ENCODE measurements around the gene TRPM2.

The TRPM2 gene

DNA sequence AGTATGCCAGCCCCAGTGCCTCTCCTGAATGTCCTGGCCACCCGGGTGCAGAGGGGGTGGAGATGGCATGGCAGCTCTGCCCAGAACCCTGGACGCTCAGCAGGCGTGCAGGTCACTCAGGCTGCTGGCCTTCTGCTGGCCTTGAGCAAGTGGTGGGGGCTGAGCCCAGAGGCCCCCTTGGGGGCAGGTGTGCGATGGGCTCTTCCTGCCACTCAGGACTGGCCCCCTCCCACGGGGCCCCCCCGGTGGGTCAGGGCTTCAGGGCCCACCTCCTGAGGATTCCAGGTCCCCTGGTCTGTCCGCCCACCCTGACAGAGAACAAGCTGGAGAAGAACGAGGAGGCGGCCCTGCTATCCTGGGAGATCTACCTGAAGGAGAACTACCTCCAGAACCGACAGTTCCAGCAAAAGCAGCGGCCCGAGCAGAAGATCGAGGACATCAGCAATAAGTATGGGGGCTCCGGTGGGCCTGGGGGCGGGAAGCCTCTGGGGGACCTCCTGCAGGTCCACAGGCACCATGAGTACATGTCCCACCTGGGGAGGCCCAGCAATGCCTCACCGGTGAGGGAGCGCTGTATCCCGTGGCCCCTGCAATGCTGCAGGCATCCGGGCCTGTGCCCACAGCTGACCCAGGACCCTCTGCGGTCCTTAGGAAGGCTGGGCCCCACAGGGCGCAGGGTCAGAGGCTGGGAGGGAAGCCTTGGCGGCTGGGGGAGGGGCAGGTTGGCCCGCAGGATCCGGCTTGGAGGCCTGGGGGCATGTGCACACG lies 64.9 kb downstream of the TRPM2 start:
- no peak for DNase-seq

- DNase-seq = no peak
Observed at GRCh38 chr21:44418876-44419230, 65.4 kb downstream of the TRPM2 start.

GRCh38 chr21:44419679-44420078 lies 66.3 kb downstream of the TRPM2 start:
- DNase-seq = no peak

DNA sequence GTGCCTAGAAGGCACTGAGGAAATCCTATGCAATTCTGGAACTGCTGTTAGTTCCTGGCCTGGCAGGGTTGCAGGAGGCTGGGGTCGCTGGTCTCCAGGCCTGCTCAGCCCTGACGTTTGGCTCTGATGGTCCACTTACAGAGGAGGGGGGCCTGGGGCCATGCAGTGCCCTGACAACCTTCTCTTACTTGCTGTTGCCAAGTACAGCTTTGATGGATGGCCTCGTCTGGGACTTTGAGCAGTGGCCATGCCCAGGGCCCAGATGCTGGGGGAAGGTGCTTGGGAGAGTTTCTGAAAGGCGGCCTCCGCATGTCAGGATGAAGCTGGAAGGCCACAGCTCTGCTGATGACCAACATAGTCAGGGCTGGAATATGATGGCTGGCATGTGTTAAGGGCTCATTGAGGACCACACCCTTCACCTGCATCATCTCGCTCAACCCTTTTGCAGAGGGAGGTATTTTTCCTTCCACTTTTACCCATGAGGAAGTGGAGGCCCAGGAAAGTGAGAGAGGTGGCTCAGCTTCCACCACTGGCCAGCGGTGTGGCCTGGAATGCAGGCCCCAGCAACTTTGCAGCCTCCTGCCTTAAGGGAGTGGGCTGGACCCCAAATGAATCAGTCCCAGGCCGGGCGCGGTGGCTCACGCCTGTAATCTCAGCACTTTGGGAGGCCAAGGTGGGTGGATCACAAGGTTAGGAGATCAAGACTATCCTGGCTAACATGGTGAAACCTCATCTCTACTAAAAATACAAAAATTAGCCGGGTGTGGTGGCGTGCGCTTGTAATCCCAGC lies 67.2 kb downstream of the TRPM2 start:
- no peak for DNase-seq

- no peak for DNase-seq
Observed at GRCh38 chr21:44421901-44422840, 68.8 kb downstream of the TRPM2 start.

GRCh38 chr21:44423312-44423821 lies 69.9 kb downstream of the TRPM2 start:
- no peak for DNase-seq

DNA sequence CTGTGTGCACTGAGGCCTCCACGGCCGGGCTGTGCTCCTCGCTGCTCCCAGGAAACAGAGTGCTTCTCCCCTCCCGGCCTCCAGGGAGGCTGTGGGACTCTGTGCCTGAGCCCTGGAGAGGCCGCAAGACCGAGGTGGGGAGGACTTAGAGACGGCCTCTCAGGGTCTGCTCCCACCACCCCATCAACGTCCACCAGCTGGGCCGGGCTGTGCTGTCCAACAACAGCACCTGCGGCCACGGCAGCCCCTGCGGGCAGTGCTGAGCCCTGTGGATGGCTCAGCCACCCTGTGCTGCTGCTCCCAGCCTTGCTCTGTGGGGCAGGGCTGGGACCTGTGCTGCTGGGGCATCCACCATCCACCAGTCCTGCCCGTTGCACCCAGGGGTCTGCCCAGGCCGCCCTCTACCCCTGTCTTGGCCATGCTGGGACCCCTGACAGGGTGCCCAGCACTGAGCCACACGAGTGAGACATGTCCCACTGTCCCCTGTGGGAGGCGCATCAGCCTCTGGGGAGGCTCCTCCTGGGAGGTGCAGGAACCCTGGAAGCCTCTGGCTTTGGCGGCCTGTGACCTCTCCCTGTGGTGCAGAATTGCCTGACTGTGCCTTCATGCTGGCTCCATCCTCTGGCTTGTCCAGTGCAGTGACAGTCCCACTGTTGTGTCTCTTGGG lies 70.7 kb downstream of the TRPM2 start:
- DNase-seq = no peak

DNA sequence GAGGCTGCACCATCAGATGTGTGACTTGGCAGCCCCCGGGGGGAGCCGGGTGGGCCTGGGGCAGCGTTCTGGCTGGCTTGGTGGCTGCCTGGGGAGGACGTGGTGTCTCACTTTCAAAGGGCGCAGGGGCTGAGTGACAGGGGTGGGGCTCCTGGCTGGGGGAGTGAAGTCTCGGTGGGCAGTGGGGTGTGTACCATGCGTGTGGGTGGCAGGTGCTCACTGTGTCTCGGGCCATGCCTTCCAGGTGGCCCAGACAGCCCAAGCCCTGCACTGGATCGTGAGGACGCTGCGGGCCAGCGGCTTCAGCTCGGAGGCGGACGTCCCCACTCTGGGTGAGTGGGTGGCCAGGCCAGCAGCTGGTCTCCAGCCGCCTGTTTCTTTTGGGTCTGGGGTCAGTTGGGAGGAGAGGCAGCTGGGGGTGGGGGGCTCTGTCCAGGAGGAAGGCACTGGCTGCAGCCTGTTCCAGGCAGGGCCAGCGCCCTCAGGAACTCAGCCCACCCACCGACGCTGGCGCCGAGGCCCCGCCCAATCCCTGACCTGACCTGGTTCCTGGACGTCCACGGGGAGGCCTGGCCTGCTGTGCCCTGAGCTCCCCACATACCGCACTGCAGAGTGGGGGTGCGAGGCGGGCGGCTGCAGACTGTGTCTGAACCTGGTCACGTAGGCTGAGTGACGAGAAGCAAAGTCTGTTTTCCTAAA lies 71.3 kb downstream of the TRPM2 start:
- DNase-seq = no peak

DNA sequence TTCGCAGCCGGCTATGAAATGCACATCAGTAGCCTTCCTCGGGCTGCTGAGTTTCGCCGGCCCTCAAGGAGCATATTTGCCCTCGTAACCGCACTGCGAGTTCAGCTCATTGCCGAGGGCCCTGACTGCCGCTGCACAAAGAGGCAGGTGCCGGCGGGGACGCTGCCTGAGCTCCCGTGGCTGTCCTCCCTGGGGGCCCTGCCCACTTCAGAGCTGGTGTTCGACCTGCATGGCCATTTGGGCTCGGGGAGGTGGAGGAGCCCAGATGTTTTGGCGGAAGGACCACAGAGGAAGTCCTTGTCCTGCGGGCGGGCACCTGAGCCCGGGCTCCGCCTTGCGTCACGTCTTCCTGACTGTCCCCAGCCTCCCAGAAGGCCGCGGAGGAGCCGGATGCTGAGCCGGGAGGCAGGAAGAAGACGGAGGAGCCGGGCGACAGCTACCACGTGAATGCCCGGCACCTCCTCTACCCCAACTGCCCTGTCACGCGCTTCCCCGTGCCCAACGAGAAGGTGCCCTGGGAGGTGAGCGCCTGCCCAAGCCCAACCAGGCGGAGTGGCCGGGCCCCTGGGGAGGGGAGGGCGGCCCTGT lies 72.0 kb downstream of the TRPM2 start:
- peak; percentile 9 for DNase-seq

GRCh38 chr21:44425895-44426662 lies 72.7 kb downstream of the TRPM2 start:
- no peak for DNase-seq

DNA sequence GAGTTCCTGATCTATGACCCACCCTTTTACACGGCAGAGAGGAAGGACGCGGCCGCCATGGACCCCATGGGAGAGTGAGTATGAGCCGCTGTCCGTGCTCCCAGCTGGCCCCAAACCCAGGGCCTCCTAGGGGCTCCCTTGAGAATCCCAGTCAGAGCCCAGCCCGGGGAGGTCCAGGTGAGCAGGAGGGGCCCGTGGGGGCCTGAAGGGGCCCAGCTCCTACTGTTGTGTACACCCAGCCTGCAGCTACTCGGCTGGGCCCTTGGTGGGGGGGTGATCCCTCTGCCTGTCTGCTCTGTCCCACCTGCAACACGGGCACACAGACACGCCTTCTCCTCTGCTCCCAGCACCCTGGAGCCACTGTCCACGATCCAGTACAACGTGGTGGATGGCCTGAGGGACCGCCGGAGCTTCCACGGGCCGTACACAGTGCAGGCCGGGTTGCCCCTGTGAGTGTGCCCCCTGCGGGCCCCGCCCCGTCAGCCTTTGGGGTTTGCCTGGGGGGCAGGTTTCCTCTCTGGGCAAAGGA lies 73.3 kb downstream of the TRPM2 start:
- DNase-seq = no peak

- no peak for DNase-seq
Observed at GRCh38 chr21:44427241-44428120, 74.1 kb downstream of the TRPM2 start.

GRCh38 chr21:44428281-44428960 lies 75.0 kb downstream of the TRPM2 start:
- peak; percentile 47 for DNase-seq

DNA sequence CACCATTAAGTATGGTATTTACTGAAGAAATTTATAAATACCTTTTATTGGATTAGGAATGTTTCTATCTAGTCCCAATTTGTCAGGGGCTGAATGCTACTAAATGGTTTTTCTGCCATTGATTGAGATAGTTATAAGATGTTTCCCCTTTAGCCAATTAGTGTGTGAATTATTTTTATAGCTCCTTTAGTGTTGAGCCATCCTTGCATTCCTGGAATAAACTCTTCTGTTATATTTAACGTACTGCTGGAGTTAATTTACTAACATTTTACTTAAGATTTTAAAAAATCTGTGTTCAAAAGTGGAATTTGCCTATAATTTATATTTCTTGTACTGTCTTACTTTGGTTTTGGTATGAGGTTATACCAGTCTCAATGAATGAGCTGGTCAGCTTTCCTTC lies 76.5 kb downstream of the TRPM2 start:
- DNase-seq = no peak

GRCh38 chr21:44431300-44431699 lies 77.9 kb downstream of the TRPM2 start:
- DNase-seq = no peak

- no peak for DNase-seq
Observed at GRCh38 chr21:44432841-44433790, 79.7 kb downstream of the TRPM2 start.

GRCh38 chr21:44433791-44434567 lies 80.6 kb downstream of the TRPM2 start:
- DNase-seq = no peak
